ENCODE data around the gene PAX7. TPM values are rescaled to one million over a fixed set of nuclear protein-coding genes. Genes with fewer than 3 reads are reported as not detected.

PAX7 gene
- total and polyA plus RNA-seq, 7 donors = 1.7 to 11.7 (median 3.3) TPM

- intact Hi-C loops (cut with DNase I) = no loop called here
- ATAC-seq (no peak), DNase-seq (no peak)
- Histone ChIP-seq H3K4me1 (no peaks in the 10 kb centered on the region), H3K4me3 (no peak overlapping the region), H3K27ac (no peak overlapping the region), H3K36me3 (ENCODE audit: insufficient read depth in 1 of 2, low read depth in 1 of 2) (no peaks in the 10 kb centered on the region), H3K27me3 (ENCODE audit: insufficient read depth in 3 of 3, low read length in 2 of 3) (peaks cover 0 to 13% (median 3%) of the 10 kb centered on the region in 3 donors), H3K9me3 (no peaks in the 10 kb centered on the region)
- WGBS, 3 donors = 78 to 92% (median 89%) methylated on average over 12 of the region's 12 CpGs
- no peak for TF ChIP-seq CTCF (IDR thresholded peaks at IDR 0.05)
Measured at GRCh38 chr1:18700530-18700929, 69.9 kb downstream of the PAX7 start.

- no peak for DNase-seq
- Histone ChIP-seq H3K9me3 (no peaks in the 10 kb centered on the region), H3K36me3 (ENCODE audit: insufficient read depth in 1 of 2, low read depth in 1 of 2) (no peaks in the 10 kb centered on the region), H3K27me3 (ENCODE audit: insufficient read depth in 3 of 3, low read length in 2 of 3) (peaks cover 0 to 11% (median 3%) of the 10 kb centered on the region in 3 donors), H3K27ac (no peak overlapping the region), H3K4me3 (no peak overlapping the region), H3K4me1 (no peaks in the 10 kb centered on the region)
- no peak for ATAC-seq
- WGBS, 3 donors = 87 to 89% (median 89%) methylated on average over 7 of the region's 7 CpGs
- intact Hi-C loops (cut with DNase I) = no loop called here
- TF ChIP-seq CTCF (IDR thresholded peaks at IDR 0.05) = no peak
Measured at GRCh38 chr1:18701183-18701582, 70.5 kb downstream of the PAX7 start.

- no peak overlapping the region for H3K27ac ChIP-seq
- no peak for ATAC-seq
- peaks cover 0 to 13% (median 5%) of the 10 kb centered on the region in 3 donors for H3K27me3 ChIP-seq (ENCODE audit: insufficient read depth in 3 of 3, low read length in 2 of 3)
- H3K4me3 ChIP-seq = no peak overlapping the region
- no peaks in the 10 kb centered on the region for H3K36me3 ChIP-seq (ENCODE audit: insufficient read depth in 1 of 2, low read depth in 1 of 2)
- H3K4me1 ChIP-seq = no peaks in the 10 kb centered on the region
- no peak for TF ChIP-seq CTCF (IDR thresholded peaks at IDR 0.05)
- intact Hi-C loops (cut with DNase I) = no loop called here
- H3K9me3 ChIP-seq = no peaks in the 10 kb centered on the region
- DNase-seq = no peak
- WGBS, 3 donors = 62 to 71% (median 69%) methylated on average over 21 of the region's 21 CpGs
Measured at GRCh38 chr1:18703041-18703621, 72.5 kb downstream of the PAX7 start.

DNA sequence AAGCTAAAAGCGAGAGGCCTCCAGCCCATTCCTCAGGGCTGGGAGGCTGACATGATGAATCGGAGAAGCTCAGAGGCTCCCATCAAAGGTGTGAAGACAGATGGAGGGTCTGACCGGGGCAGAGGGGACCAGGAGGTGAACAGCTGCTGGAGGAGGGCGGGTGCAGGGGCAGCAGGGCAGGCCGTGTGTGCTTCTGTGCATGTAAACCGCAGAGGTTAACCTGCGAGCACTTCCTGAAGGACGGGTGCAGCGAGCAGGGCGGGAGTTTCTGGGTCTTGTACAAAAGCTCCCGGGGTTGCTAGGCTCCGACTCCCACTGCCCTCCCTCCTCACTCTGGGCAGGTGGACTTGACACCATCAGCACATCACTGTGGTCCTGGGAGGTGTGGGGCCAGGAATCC is 75.2 kb downstream of the PAX7 start:
- no peak for TF ChIP-seq CTCF (IDR thresholded peaks at IDR 0.05)
- H3K4me3 ChIP-seq = no peak overlapping the region
- intact Hi-C loops (cut with DNase I) = no loop called here
- peaks cover 0 to 12% (median 3%) of the 10 kb centered on the region in 3 donors for H3K27me3 ChIP-seq (ENCODE audit: insufficient read depth in 3 of 3, low read length in 2 of 3)
- no peak overlapping the region for H3K27ac ChIP-seq
- ATAC-seq = no peak
- H3K36me3 ChIP-seq (ENCODE audit: insufficient read depth in 1 of 2, low read depth in 1 of 2) = no peaks in the 10 kb centered on the region
- no peaks in the 10 kb centered on the region for H3K9me3 ChIP-seq
- 60 to 70% (median 63%) methylated on average over 12 of the region's 12 CpGs for WGBS, 3 donors
- no peaks in the 10 kb centered on the region for H3K4me1 ChIP-seq
- no peak for DNase-seq

DNA sequence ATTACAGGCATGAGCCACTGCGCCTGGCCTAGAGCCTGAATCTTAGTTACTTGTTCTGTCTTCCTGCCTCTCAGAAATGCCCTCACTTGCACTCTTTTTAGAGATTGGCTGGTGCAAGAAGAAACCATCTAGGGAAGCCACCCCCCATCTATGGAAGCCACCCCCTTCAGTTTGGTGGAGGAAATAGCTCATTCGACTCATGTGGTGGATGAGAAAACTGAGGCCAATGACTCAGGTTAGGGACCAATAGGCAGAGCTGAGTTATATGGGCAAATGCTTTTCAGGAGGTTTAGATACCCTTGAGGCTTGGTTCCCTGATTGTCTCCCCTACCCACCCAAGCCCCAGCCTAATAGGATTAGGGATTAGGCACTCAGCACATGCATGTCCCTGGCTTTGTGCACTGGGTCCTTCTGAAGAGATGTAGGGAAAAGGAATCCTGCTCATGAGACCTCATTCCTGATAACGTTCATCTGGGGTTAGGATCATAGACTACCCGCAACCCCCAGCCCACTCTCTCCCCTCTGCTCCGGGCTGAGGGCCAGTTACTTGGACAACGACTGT is 77.1 kb downstream of the PAX7 start:
- no peak overlapping the region for H3K4me3 ChIP-seq
- no peaks in the 10 kb centered on the region for H3K36me3 ChIP-seq (ENCODE audit: insufficient read depth in 1 of 2, low read depth in 1 of 2)
- no peak for ATAC-seq
- H3K4me1 ChIP-seq = no peaks in the 10 kb centered on the region
- no peak for DNase-seq
- no peak overlapping the region for H3K27ac ChIP-seq
- H3K9me3 ChIP-seq = no peaks in the 10 kb centered on the region
- no peak for TF ChIP-seq CTCF (IDR thresholded peaks at IDR 0.05)
- 64 to 72% (median 69%) methylated on average over 6 of the region's 6 CpGs for WGBS, 3 donors
- intact Hi-C loops (cut with DNase I) = no loop called here
- H3K27me3 ChIP-seq (ENCODE audit: insufficient read depth in 3 of 3, low read length in 2 of 3) = peaks cover 0 to 16% (median 3%) of the 10 kb centered on the region in 3 donors

Measured in psoas muscle (tissue), 8 donors.